ENCODE data around the gene ESF1.

Gene ESF1

GRCh38 chr20:13671916-13672378 is 112.8 kb downstream of the ESF1 start:
- DNase-seq: no peak

GRCh38 chr20:13671512-13671911 is 113.2 kb downstream of the ESF1 start:
- DNase-seq: no peak

GRCh38 chr20:13670160-13670559 is 114.6 kb downstream of the ESF1 start:
- DNase-seq: no peak

- no peak for DNase-seq
Observed at GRCh38 chr20:13665709-13666395, 118.9 kb downstream of the ESF1 start.

Measured in NCI-H1092 (cell line).